HG03378 (cell line): ENCODE results near the gene PGAM5.
"Not testable (repeated sequence)": the region's sequence is repeated elsewhere in the genome, so short reads cannot be mapped to it uniquely, and the experiment has no call there.

Experiments
- ATAC-seq: cut with Tn5 transposase; IDR thresholded peaks from one replicate; pipeline ENCODE4 v1.9.1; 2021; ENCODE audit warnings: mild to moderate bottlenecking, moderate library complexity; ENCODE audit not compliant: unreplicated experiment

PGAM5 gene

GRCh38 chr12:132687211-132688164 lies 23.2 kb upstream of the PGAM5 start, which contains the start of the genes POLE and PXMP2:
Gene POLE (minus strand): TSS chr12:132687342. CDS start chr12:132687315, 27 bp downstream.
Gene PXMP2 (plus strand): TSS chr12:132687587. CDS start chr12:132687671, 84 bp downstream.
- ATAC-seq: peak; percentile 84

GRCh38 chr12:132689227-132689626 lies 21.4 kb upstream of the PGAM5 start:
- no peak for ATAC-seq

DNA sequence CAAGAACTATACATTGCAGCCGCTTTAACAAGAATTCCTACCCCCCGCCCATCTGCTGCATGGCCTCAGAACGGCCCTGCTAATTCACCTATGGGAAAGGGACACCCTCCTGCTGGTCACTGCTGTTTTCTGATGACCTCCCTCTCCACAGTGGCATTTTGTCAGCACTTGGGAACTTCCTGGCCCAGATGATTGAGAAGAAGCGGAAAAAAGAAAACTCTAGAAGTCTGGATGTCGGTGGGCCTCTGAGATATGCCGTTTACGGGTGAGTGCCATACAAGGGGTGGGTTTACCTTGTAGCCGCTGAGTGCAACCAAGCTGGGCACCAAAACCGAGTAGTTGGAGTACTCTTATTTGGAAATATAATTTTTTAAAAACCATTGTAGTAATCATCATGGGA lies 20.5 kb upstream of the PGAM5 start:
- no peak for ATAC-seq

DNA sequence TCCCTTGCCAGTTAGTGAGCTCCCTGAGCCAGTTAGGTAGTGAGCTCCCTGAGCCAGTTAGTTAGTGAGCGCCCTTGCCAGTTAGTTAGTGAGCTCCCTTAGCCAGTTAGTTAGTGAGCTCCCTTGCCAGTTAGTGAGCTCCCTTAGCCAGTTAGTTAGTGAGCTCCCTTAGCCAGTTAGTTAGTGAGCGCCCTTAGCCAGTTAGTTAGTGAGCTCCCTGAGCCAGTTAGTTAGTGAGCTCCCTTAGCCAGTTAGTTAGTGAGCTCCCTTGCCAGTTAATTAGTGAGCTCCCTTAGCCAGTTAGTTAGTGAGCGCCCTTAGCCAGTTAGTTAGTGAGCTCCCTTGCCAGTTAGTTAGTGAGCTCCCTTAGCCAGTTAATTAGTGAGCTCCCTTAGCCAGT lies 18.6 kb upstream of the PGAM5 start:
- not testable (repeated sequence) for ATAC-seq

GRCh38 chr12:132694888-132695287 lies 15.8 kb upstream of the PGAM5 start:
- ATAC-seq: not testable (repeated sequence)

- no peak for ATAC-seq
Observed at GRCh38 chr12:132695431-132695830, 15.2 kb upstream of the PGAM5 start.

DNA sequence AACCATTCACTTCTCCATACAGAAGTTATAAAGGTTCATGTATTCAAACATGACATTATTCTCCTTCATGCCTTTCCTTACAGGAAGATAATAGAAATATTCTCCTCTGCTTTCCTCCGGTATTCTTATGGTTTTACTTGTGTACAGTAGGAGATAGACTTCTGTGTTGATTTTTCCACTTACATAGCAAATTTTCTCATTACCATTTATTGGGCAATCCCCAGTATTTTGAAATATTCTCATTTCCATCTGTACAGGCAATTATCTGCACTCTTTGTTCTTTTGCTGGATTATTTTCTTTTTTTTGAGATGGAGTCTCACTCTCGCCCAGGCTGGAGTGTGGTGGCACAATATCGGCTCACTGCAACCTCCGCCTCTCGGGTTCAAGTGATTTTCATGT lies 12.3 kb upstream of the PGAM5 start:
- ATAC-seq: no peak

GRCh38 chr12:132700212-132700822 lies 10.3 kb upstream of the PGAM5 start:
- ATAC-seq: no peak

DNA sequence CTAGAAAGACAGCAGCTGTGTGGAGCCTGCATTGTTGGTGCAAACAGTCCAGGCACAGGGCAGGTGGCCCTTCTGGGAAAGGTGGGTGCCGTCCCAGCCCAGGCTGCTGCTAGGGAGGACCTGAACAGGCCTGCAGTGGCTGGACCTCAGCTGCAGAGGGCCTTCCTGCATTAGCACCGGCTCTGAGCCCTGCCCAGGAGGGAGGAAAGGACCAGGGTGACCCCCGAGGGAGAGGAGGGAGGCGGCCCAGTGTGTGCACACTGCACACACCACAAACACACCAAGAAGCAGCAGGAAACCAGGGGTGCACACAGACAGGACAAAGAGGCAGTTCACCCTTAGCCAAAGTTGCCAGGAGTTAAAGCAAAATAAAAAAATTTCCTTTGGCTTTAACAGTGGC lies 8.0 kb upstream of the PGAM5 start:
- no peak for ATAC-seq

GRCh38 chr12:132703641-132704040 lies 7.0 kb upstream of the PGAM5 start:
- no peak for ATAC-seq

GRCh38 chr12:132707241-132707640 lies 3.4 kb upstream of the PGAM5 start:
- ATAC-seq: no peak

GRCh38 chr12:132708150-132708549 lies 2.5 kb upstream of the PGAM5 start:
- no peak for ATAC-seq

DNA sequence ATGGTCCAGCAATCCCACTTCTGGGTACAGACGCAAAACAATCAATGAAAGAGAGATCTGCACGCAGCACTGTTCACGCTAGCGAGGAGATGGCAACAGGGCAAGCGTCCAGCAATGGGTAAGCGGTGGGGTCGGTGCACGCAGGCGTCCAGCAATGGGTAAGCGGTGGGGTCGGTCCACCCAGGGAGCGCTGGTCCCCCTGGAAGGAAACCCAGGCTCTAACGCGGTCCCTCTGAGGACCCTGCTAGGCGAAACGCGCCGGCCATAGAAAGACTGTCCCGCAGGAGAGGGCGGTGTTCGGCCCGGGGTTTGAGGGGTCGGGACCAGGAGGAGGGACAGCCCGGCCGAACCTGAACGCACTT lies 618 bp upstream of the PGAM5 start:
- peak; percentile 34 for ATAC-seq

DNA sequence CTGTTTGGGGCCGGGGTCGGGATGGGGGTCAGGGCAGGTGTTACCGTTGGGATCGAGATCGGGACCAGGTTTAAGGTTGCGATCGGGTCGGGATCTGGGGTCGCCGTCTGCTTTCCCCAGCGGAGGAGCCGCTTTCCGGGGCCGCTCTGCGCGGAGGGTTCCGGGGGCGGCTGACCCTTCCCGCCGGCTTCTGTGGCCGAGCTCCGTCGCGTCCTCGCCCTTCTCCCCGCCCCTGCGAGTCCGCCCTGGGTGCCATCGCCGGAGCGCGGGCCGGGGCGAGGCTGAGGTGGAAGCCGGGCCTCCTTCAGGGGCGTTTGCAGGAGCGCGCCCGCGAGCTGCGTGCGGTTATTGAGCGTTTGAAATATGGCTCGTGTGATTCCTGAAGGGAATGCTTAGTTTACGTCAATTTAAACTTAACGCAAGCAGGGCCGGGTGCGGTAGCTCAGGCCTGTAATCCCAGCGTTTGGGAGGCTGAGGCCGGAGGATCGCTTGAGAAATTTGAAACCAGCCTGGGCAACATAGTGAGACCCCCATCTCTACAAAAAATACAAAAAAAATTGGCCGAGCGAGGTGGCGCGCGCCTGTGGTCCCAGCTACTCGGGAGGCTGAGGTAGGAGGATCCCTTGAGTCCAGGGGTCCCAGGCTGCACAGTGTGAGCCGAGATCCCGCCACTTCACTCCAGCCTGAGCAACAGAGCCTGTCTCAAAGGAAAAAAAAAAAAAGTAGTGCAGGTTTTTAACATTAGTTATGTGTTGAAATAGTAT lies 620 bp downstream of the PGAM5 start:
- peak; percentile 5 for ATAC-seq

DNA sequence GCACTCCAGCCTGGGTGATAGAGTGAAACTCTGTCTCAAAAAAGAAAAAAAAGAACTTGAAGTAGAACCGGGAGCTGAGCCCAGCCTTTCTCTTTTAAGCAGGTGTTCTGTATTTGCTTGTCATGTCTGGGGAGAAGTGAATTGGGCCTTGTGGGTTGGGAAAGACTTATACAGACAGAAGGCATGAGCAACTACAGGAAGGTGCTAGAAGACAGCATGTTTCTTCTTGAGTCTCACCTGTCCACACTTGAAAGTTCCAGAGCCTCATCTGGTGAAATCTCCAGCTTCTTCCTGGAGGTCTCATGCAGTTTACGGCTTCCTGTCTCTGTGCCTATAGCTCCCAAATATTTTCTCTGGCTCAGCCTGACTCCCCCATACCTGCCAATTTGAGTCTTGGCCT lies 2.5 kb downstream of the PGAM5 start:
- ATAC-seq: no peak

- ATAC-seq: no peak
Observed at GRCh38 chr12:132715874-132716273, 5.2 kb downstream of the PGAM5 start.

- ATAC-seq: no peak
Observed at GRCh38 chr12:132716356-132716755, 5.7 kb downstream of the PGAM5 start.

GRCh38 chr12:132717011-132717410 lies 6.4 kb downstream of the PGAM5 start:
- no peak for ATAC-seq

DNA sequence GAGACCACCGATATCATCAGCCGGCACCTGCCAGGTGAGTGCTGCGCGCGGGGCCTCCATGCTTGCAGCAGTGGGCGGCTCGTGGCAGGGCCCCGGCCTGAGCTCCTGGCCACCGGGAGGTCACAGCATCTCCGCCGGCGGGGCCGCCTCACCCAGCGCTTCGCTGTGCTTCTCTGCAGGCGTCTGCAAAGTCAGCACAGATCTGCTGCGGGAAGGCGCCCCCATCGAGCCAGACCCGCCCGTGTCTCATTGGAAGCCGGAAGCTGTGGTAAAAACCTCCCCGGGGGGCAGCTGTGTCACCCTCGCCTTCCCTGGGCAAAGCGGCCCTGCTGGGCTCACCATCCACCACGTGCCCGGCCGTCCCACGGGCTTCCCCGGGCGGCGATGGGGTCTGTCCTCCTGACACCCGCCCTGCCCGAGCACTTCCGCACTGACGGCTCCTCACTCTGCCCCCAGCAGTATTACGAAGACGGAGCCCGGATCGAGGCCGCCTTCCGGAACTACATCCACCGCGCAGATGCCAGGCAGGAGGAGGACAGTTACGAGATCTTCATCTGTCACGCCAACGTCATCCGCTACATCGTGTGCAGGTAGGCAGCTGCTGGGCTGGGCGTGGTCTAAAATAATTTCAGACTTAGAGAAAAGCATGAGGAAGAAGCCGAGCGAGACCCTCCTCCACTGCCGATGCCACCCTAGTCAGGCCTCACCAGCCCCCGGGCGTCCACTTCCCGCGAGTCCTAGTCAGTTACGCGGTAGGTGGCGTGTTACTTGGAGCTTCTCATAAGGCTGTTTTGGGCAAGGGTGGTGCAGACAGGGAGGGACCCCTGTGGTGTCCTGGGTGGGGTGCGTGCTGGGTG lies 7.1 kb downstream of the PGAM5 start:
- ATAC-seq: no peak

DNA sequence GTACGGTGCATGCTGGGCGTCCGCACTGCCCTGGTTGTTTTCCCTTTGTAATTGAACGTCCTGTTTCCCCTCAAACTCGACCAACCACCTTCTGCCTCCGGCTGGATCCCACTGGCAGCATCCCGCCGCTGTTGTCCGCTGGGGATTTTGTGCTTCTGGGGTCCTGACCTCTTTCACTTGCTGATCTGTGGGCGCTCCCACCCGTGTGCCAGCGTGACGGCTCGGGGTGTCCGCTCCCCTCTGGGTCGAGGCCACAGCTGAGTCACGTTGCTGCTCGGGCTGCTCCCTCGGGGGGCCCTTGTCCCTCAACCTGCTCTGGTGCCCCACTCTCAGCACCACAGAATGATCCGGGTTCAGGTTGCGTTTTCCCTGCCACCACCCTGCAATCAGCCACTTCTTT lies 8.0 kb downstream of the PGAM5 start:
- no peak for ATAC-seq
